Measurements from ENCODE around the gene COBL. TPM values are rescaled to one million over a fixed set of nuclear protein-coding genes. Genes with fewer than 3 reads are reported as not detected.

The COBL gene
- total and polyA plus RNA-seq, 2 donors (not counting 3 experiments of a cell fraction or from before 2014, with no cell fraction given): 0.11 TPM; not detected in 1

GRCh38 chr7:51312951-51313737 lies 3.5 kb downstream of the COBL start:
- ChIA-PET CTCF (no interaction called here), POLR2A (no interaction called here)
- BruUV-seq (replicated peaks): no TSS peak
- no peak for FAIRE-seq
- Histone ChIP-seq H3K27me3 (ENCODE audit: control insufficient read depth in 2 of 2, insufficient read depth in 2 of 2, low read length in 2 of 2) (peaks cover 23 to 33% of the 10 kb centered on the region in 2 experiments), H3K9me3 (replicated peaks; ENCODE audit: control insufficient read depth, insufficient read depth, low read length) (no peaks in the 10 kb centered on the region), H3K9ac (replicated peaks; ENCODE audit: extremely low read depth, insufficient read depth, low read length) (no peak overlapping the region), H4K20me1 (replicated peaks; ENCODE audit: control insufficient read depth, extremely low read depth, insufficient read depth, low read length) (no peaks in the 10 kb centered on the region), H3K36me3 (ENCODE audit: control insufficient read depth in 2 of 2, extremely low read depth in 1 of 2, insufficient read depth in 2 of 2, low read length in 2 of 2) (no peaks in the 10 kb centered on the region), H3K4me2 (ENCODE audit: insufficient read depth, low read length) (no peak overlapping the region), H3K27ac (ENCODE audit: insufficient read depth, low read depth, low read length) (no peak overlapping the region), H2AFZ (ENCODE audit: low read depth, low read length) (no peak overlapping the region), H3K4me1 (ENCODE audit: control insufficient read depth, extremely low read depth, insufficient read depth, low read length) (peaks cover 3% of the 10 kb centered on the region), H3K9me1 (replicated peaks; ENCODE audit: control insufficient read depth, extremely low read depth, insufficient read depth, low read length) (no peaks in the 10 kb centered on the region), H3K4me3 (replicated peaks in 1 of 3; ENCODE audit: insufficient read depth in 1 of 3, low read depth in 1 of 3, low read length in 3 of 3) (no peak overlapping the region), H3K79me2 (ENCODE audit: control insufficient read depth, insufficient read depth, low read length) (no peaks in the 10 kb centered on the region)
- TF ChIP-seq POLR2A (IDR thresholded peaks at IDR 0.05; ENCODE audit: low read depth, low read length) (no peak), CTCF (IDR thresholded peaks at IDR 0.05; ENCODE audit: extremely low read depth in 1 of 2, insufficient read depth in 1 of 2, low read depth in 1 of 2, low read length in 2 of 2) (no peak), EZH2 (IDR thresholded peaks at IDR 0.05; ENCODE audit: borderline replicate concordance, low read depth, low read length, severe bottlenecking) (no peak), FOS (IDR thresholded peaks at IDR 0.05; ENCODE audit: borderline replicate concordance, insufficient read depth, low read length) (no peak), MAX (IDR thresholded peaks at IDR 0.05; ENCODE audit: insufficient read depth, insufficient read length) (no peak), MYC (IDR thresholded peaks at IDR 0.05; ENCODE audit: low read depth, low read length) (no peak), GATA2 (IDR thresholded peaks at IDR 0.05; ENCODE audit: insufficient read depth, insufficient read length, low read depth, low read length) (no peak)
- intact Hi-C loops (cut with micrococcal nuclease) (no loop called here), dilution Hi-C loops (cut with MboI; ENCODE audit: extremely low pct_ligation_motif_present, low sequenced_read_pairs) (no loop called here)
- DNase-seq (ENCODE audit: low read depth, low spot score): no peak
